Psoas muscle (tissue), 8 donors: ENCODE data around the gene ZYG11B. TPM values are rescaled to one million over a fixed set of nuclear protein-coding genes. Genes with fewer than 3 reads are reported as not detected.
"Not testable (repeated sequence)": the region's sequence is repeated elsewhere in the genome, so short reads cannot be mapped to it uniquely, and the experiment has no call there.

Experiments
- ATAC-seq, 4 donors: fragments of 200-7000 bp; cut with Tn5 transposase; one replicate each; pipeline ENCODE4 v1.9.1; 2020; ENCODE audit warnings: moderate library complexity in 3 of 4, mild to moderate bottlenecking in 2 of 4
- DNase-seq, 2 donors: peaks; one replicate each; pipeline ENCODE4 v3.0.0-alpha.2; 2020
- H3K27ac ChIP-seq: fragments of 200-600 bp; one replicate; pipeline ENCODE4 v1.8.0; 2022
- H3K27me3 ChIP-seq, 3 donors: fragments of 200-600 bp in 1 of 3; one replicate each; pipeline versions ENCODE4 v1.6.1 to v1.8.0; 2013 to 2022; ENCODE audit warnings: low read length in 2 of 3, mild to moderate bottlenecking in 2 of 3, moderate library complexity in 1 of 3; ENCODE audit not compliant: insufficient read depth in 3 of 3
- H3K36me3 ChIP-seq, 2 donors: fragments of 200-600 bp in 1 of 2; one replicate each; pipeline versions ENCODE4 v1.6.1 to v1.8.0; 2013 to 2022; ENCODE audit warnings: low read depth in 1 of 2, mild to moderate bottlenecking in 1 of 2, moderate library complexity in 1 of 2; ENCODE audit not compliant: insufficient read depth in 1 of 2
- H3K4me1 ChIP-seq: fragments of 200-600 bp; one replicate; pipeline ENCODE4 v1.8.0; 2022
- H3K4me3 ChIP-seq: fragments of 200-600 bp; one replicate; pipeline ENCODE4 v1.8.0; 2022; ENCODE audit warnings: mild to moderate bottlenecking
- H3K9me3 ChIP-seq: fragments of 200-600 bp; one replicate; pipeline ENCODE4 v1.8.0; 2022
- WGBS, 3 donors: extraction: QIAGEN DNeasy Blood & Tissue Kit; methylation state at CpG; one replicate each; pipeline versions ENCODE4 v1.1.6 to v1.1.7; 2013; 5-methylcytosine and 5-hydroxymethylcytosine counted together
- intact Hi-C, 2 donors: fragments of 100-400 bp; cut with DNase I; formaldehyde crosslinking; loops; one replicate each; pipeline versions ENCODE4 v1.11.0 to v1.14.2; 2022
- polyA plus RNA-seq, 3 donors: library from polyadenylated mRNA; stranded (reverse); fragments of 200-250 nt; gene quantifications; one replicate each; pipeline ENCODE4 v1.2.3, GENCODE V29; 2013
- total RNA-seq, 4 donors: library from RNA; stranded (reverse); fragmentation: NEBNext Ultra II Directional in 2 of 4; extraction: Animal tissue kit (Norgen Biotek cat#: 25700) in 2 of 4; gene quantifications; one replicate each; pipeline versions ENCODE4 v1.2.1 to v1.2.4, GENCODE V29; 2021 to 2023
- TF ChIP-seq, protein P1 (sequence below): fragments of 200-600 bp; IDR thresholded peaks from one replicate; pipeline ENCODE4 v1.8.0; 2022; ENCODE audit warnings: antibody characterized with exemption
- donor health status: healthy with polysubstance abuse.
- donor health status: DM: no; HTN: no; CAD: no; lungs with moderate emphysema.
- donor health status: Bipolar disorder and iron deficiency.
- donor health status: healthy.
- donor health status: DM: yes; HTN: yes; CAD: no.
- donor health status: DM: no; HTN: no; CAD: no.
- donor health status: DM: no; HTN: no; CAD: no.
- donor health status: DM: yes; HTN: yes; CAD: no.

The ZYG11B gene
- total and polyA plus RNA-seq, 7 donors, result 11.4 to 152 (median 82.8) TPM

DNA sequence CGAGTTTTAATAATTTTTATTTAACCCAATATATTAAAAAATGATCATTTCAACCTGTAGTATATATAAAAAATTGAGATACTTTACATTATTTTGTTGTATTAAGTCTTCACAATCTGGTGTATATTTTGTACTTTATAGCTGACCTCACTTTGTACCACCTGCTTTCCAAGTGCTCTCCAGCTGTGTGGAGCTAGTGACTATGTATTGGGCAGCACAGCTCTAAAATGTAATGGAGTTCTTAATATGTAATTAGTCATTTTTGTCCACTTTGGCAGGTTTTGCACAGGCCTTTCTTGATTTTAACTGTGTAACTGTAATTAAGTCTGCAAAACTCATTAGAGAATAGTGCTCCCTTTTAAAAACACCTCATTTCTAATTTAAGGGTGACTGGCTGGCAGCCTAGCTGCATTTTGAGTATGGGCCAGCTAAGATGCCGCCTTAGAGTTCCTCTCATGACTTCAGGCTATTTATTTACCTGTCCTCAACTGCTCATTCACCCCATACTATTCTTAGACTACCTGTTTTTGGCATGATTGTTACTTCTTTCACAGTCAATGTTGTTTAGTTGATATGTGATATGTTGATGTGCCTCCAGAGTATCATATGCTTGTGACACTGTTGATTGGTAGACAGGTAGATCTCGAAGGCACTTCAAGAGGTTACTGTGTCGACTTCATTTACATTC is 43.2 kb downstream of the ZYG11B start:
- Histone ChIP-seq H3K9me3 (no peaks in the 10 kb centered on the region), H3K4me3 (no peak overlapping the region), H3K4me1 (peaks cover 39% of the 10 kb centered on the region), H3K27me3 (no peaks in the 10 kb centered on the region), H3K27ac (peak overlapping the region; percentile 62), H3K36me3 (peaks cover 2 to 28% of the 10 kb centered on the region in 2 donors)
- WGBS, 3 donors, result 37 to 44% (median 42%) methylated on average over 4 of the region's 4 CpGs
- ATAC-seq, result peak; percentile 72 to 80 (median 78)
- DNase-seq, result no peak
- intact Hi-C loops, result no loop called here
- TF ChIP-seq, protein P1, sequence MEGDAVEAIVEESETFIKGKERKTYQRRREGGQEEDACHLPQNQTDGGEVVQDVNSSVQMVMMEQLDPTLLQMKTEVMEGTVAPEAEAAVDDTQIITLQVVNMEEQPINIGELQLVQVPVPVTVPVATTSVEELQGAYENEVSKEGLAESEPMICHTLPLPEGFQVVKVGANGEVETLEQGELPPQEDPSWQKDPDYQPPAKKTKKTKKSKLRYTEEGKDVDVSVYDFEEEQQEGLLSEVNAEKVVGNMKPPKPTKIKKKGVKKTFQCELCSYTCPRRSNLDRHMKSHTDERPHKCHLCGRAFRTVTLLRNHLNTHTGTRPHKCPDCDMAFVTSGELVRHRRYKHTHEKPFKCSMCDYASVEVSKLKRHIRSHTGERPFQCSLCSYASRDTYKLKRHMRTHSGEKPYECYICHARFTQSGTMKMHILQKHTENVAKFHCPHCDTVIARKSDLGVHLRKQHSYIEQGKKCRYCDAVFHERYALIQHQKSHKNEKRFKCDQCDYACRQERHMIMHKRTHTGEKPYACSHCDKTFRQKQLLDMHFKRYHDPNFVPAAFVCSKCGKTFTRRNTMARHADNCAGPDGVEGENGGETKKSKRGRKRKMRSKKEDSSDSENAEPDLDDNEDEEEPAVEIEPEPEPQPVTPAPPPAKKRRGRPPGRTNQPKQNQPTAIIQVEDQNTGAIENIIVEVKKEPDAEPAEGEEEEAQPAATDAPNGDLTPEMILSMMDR, result no peak

DNA sequence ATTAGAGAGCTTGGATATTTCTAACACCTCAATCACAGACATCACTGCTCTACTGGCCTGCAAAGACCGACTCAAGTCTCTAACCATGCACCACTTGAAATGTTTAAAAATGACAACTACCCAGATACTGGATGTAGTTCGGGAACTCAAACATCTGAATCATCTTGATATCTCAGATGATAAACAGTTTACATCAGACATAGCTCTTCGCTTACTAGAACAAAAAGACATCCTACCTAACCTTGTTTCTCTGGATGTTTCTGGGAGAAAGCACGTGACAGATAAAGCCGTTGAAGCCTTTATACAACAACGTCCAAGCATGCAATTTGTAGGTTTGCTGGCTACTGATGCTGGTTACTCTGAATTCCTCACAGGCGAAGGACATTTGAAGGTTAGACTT is 45.1 kb downstream of the ZYG11B start:
- TF ChIP-seq, protein P1, result no peak
- peaks cover 39% of the 10 kb centered on the region for H3K4me1 ChIP-seq
- intact Hi-C loops, result no loop called here
- WGBS, 3 donors, result 58 to 76% (median 68%) methylated on average over 7 of the region's 7 CpGs
- H3K27me3 ChIP-seq, result no peaks in the 10 kb centered on the region
- H3K36me3 ChIP-seq, result peaks cover 2 to 31% of the 10 kb centered on the region in 2 donors
- H3K4me3 ChIP-seq, result no peak overlapping the region
- H3K27ac ChIP-seq, result peak overlapping the region; percentile 62
- DNase-seq, result no peak
- no peak for ATAC-seq
- no peaks in the 10 kb centered on the region for H3K9me3 ChIP-seq

DNA sequence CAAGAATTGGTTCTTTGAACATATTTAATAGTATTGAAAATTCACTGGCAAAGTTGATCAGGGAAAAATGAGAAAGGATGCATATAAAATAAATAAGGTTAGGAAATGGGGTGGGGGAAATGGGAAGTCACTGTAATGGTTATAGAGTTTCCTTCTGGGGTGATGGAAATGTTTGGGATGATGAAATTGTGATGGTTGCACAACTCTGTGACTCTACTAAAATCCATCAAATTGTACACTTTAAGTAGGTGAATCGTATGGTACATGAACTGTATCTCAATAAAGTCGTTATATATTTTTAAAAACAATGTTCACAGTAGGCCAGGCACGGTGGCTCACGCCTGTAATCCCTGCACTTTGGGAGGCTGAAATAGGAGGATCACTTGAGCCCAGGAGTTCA is 59.9 kb downstream of the ZYG11B start:
- H3K4me1 ChIP-seq, result no peaks in the 10 kb centered on the region
- intact Hi-C loops, result no loop called here
- H3K9me3 ChIP-seq, result no peaks in the 10 kb centered on the region
- H3K27me3 ChIP-seq, result no peaks in the 10 kb centered on the region
- peaks cover 8 to 87% of the 10 kb centered on the region in 2 donors for H3K36me3 ChIP-seq
- no peak for DNase-seq
- WGBS, 3 donors, result 94 to 97% (median 96%) methylated on average over 4 of the region's 4 CpGs
- no peak overlapping the region for H3K4me3 ChIP-seq
- TF ChIP-seq, protein P1, result no peak
- no peak overlapping the region for H3K27ac ChIP-seq
- ATAC-seq, result no peak

GRCh38 chr1:52790429-52790828 is 64.2 kb downstream of the ZYG11B start:
- H3K9me3 ChIP-seq, H3K27me3 ChIP-seq, H3K27ac ChIP-seq, ATAC-seq, H3K4me3 ChIP-seq, intact Hi-C loops, H3K4me1 ChIP-seq, DNase-seq: not testable (repeated sequence)
- H3K36me3 ChIP-seq, result peaks cover 6 to 87% of the 10 kb centered on the region in 2 donors
- WGBS, 3 donors, result 98% methylated on average over 12 of the region's 12 CpGs

DNA sequence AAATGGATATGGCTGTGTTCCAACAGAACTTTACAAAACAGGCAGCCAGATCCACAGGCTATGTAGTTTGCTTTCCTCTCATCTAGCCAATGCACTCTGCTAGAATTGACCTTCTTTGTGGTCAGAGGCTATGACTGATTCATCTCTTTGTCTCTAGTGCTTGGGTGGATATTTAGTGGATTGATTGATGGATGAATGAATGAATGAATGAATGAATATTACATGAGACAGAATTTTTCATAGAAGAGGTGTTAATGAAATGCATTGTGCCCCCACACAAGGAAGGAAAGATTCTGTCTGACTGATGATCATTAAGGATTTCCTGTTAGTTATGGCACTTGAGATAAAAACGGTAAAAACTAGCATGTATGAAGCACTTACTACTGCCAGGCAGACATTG is 65.8 kb downstream of the ZYG11B start:
- DNase-seq (no peak), ATAC-seq (no peak)
- Histone ChIP-seq H3K4me3 (no peak overlapping the region), H3K4me1 (no peaks in the 10 kb centered on the region), H3K27me3 (no peaks in the 10 kb centered on the region), H3K27ac (no peak overlapping the region), H3K9me3 (no peaks in the 10 kb centered on the region), H3K36me3 (peaks cover 2 to 84% of the 10 kb centered on the region in 2 donors)
- 50 to 72% (median 65%) methylated on average over 1 of the region's 1 CpG for WGBS, 3 donors
- TF ChIP-seq, protein P1, result no peak
- intact Hi-C loops, result no loop called here

DNA sequence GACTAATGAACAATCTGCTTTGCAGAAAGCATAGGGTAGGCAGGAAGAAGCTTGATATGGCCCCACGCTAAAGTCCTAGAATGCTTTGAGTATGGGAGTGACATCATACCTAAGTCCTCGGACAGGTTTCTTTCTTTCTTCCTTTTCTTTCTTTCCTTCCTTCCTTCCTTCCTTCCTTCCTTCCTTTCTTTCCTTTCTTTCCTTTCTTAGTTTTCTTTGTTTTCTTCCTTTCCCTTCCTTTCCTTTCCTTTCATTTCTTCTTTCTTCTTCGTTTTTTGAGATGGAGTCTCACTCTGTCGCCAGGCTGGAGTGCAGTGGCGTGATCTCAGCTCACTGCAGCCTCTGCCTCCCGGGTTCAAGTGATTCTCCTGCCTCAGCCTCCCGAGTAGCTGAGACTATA is 67.5 kb downstream of the ZYG11B start:
- H3K9me3 ChIP-seq, ATAC-seq, H3K4me1 ChIP-seq, DNase-seq, H3K27ac ChIP-seq, intact Hi-C loops, H3K27me3 ChIP-seq, H3K4me3 ChIP-seq: not testable (repeated sequence)
- peaks cover 2 to 82% of the 10 kb centered on the region in 2 donors for H3K36me3 ChIP-seq
- WGBS, 3 donors, result 76 to 94% (median 85%) methylated on average over 7 of the region's 7 CpGs
